COR-L47 (cell line): ENCODE results near the gene C16orf96.
A peak's percentile ranks its signal among the peaks of the same experiment; 100 is the strongest.

Source experiments
- DNase-seq: peaks from one replicate; lab custom pipeline; 2025; lab: John Stamatoyannopoulos, UW

Gene C16orf96

DNA sequence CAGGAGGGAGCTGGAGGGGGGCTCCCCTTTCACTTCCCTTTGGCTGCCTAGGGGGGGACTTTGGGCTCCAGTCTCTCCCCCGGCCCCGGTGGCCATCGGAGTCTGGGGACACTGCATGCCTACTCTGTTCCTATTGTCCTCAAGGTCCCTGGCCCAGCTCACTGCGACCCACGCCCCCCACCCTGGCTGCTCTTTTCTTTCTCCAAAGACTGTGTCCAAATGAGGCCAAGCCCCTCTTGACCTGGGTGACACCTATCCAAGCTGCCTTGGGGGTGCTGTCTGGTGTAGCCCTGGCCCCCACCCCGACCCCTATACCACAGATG, 45.7 kb downstream of the C16orf96 start:
- no peak for DNase-seq

DNA sequence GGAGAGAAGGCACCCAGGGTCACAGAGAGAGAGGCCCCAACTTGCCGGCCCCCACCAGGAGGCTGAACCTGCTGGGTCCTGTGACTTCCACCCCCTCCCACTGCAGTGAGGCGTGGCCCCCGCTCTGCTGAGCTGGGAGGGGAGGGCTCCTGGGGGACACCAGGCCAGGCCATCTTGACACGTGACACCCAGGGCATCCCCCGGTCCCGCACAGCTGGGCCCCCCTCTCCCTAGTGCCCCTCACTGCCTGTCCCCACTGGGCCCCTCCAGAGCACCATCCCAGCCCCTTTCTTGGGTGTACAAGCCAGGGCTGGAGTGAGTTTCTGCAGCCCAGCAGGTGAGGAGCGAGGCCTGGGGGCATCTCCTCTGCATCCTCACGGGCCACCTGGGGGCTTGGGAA, 46.2 kb downstream of the C16orf96 start:
- DNase-seq = no peak

DNA sequence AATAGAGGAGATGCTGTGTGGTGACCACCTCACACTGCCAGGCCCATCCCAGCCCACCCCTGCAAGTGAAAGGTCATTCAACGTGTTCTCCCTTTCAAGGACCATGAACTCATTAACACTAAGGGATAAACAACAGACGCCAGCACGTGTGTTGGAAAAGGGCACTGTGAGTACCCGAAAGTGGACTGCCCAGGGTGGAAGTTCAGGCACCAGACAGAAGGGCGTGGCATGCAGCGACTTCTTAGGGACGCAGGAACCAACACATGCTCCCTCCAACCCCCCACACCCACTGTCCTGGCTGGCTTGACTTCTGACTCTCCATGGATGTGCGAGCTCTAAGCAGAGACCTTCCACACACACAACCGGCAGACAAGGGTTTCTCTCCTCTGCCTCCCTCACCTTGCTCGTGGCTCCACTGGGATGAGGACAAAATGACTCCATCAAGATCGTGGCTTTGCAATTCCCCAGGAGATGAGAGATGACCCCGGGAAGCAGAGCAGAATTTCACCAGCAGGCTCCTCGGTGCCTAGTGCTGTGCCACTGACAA, 47.6 kb downstream of the C16orf96 start:
- no peak for DNase-seq

DNA sequence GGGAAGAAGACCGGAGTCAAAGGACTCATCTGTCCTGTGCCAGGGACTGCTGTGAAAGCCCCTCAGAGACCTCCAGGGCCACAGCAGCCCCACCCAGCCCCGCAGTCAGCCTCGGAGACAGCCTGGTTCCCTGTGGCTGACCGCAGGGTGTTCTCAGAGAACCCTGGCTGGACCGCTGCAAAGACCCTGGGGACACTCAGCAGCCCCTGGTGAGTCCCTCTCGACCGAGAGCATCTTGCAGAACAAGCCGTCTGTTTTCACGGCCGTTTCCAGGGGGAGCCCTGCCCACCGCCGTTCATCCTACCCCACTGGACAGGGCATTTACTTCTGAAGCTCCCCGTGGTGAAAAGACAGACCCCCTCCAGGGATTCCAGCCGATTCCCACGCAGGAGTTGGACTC, 48.3 kb downstream of the C16orf96 start:
- DNase-seq = no peak

DNA sequence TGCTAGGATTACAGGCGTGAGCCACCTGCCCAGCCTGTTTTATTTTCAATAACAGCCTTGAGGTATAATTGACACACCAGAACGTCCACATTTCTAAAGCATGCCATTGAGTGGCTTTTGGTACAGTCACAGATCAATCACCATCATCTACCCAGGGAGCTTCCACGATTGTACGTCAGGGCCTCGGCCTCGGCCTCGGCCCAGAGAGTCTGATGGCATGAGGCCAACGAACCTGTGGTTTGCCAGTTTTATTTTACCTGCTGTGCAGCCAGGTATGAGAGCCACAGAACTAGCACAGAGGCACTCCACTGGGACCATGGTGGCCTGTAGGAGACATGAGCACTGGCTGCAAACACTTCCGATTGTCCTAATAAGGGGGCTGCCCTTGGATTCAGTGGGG, 50.2 kb downstream of the C16orf96 start:
- no peak for DNase-seq

DNA sequence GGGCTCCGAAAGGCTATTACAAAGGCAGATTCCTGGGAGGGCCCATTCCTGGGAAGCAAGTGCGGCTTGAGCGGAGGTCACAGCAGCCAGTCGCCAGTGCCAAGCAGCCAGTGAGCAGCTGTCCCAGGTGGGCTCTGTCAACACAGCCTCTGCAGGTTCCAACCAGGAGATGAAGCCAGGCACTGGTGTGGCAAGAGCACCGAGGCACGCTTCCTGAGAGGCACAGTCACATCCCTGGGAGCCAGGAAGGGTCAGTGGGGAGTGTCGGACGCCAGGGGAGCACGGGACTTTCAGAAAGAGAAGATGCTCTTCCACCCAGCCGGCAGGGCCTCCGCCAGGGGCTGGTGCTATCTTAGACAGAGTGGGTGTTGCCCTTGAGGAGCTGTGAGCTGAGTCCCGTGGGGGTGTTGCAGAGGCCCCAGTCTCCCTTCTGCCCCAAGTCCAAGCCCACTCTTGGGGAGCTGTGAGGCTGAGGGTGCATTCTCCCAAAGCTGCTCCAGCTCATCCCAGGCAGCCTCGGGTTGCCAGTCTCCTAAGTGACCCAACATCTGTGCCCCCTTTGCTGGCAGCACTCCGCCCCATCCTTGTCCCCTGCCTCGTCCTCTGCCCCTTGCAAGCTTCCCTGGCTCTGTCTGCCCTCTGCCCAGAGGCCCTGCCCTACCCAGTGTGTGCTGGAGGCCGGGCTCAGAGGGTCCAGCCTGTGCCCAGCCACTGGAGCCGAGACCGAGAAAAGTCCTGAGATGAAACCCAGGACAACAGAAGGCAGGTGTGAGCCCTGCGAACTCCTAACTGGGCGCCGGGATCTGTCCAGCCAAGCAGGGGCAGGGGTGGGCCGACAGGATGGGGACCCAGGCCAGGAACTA, 51.9 kb downstream of the C16orf96 start:
- no peak for DNase-seq

DNA sequence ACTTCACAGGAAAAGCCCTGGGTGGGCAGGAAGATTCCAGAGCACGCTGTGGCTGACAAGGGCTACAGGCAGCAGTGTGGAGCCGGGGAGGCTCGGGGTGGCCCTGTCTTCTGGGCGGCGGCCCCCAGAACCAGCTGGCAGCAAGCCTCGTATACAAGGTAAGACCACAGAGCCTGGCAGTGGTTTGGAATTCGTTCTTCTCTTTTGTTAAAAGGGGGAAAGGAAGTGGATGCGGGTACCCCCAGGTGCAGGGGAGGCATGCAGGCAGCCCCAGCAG, 52.5 kb downstream of the C16orf96 start:
- DNase-seq = no peak

DNA sequence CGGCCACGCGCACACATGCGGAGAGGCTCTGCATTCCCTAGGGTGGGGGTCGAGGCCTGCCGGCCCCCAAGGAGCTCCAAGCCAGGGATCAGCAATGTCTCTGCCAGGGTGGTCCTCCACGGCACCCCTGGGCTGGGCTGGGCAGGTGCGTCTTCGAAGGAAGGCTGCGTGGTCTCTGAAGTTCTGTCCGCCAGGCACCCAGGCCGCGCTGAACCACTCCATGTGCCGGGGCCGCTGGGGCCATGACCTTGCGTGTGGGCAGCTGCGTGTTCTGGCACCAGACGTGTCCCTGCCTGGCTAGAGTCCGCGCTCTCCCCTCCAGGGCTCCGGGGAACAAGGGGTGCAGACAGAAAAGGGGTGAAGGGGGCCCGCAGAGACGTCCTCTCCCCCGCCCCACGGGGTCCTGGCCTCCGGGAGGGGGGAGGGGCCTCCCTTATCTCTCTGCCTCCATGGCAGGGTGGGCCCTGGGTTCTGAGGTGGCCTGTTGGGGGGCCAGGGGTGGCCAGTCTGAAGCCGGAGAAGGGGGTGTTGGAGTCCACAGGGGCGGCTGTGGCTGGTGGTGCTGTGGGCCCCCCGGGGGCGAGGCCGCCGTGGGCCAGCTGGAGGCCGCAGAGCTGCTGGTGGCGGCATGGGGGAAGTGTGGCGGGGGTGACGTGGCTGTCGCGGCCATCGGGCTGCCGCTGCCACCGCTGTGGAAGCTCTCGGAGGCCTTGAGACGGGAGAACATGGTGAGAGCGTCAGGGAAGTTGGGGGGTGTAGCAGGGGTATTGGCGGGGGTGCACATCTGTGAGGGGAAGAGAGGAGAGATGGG, 53.3 kb downstream of the C16orf96 start:
- no peak for DNase-seq

DNA sequence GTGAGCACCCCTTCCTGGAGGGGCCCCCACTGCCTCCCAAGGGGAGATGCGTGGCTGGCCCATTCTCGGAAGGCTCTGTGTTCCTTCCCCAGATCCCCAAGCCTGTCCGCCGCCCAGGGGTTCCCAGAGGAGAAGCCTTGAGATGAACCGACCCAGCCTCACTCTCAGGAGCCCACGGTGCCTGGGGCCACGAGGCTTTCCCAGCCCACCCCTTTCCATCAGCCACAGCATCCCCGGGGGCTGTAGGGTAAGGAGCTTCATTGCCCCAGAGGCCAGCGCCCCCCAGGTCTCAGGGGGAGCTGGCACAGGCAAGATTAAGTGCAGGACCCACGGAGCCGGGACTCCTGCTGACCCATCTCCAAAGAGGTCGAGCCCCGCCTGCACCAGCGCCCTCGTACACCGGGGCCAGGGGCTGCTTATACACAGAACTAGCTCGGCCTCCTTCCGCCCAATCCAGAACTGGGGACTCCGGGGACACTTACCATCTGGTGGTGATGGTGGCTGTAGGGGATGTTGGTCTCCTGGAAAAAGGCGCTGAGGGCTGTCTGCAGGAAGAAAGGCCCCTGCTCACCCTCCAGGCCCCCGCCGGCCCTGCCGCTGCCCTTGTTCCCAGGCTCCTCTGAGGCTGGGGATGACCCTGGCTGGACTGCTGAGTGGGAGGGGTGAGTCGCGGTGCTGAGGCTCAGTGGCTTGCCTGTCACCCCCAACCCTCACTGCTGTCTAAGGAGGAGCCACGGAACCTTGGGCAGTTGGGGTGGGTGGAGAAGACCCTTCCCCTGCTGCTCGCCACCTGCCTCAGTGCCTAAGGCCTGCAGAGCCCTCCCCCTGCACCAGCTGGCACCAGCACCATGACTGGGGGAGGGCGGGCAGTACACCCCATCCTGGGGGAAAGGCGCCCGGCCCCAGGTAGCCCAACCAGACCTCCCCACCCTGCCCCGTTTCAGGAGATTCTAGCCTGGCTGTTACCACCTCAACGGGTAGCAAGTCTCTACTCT, 54.2 kb downstream of the C16orf96 start:
- no peak for DNase-seq

DNA sequence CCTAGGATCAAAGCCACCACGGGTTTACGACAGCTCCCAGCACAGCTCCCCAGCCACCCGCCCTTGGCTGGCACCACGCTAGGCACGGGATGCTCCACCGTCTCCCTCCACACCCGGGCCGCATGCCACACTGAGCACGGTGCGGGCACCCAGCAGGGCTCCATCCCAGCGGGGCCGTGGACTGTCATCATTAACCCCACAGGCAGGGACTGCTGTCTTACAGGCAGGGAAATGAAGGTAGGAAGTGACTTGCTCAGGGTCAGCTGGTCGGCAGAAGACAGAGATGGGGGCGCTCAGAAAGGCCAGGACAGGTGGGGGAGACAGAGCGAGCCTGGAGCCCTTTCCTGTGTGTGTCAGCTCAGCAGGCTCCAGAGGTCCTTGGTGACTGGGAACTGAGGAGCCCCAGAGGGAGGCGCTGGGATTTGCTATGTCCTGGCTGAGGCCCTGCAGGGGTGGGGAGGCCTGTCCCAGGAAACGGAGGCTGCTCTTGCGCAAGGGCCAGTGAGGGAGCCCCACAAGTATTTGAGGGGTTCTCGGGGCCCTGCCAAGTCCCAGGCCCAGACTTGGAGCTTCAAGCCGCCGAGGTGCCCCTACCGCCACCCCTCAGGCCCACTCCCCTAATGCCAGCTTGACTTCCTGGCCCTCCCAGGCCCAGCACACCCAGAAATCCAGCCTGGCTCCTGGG, 55.3 kb downstream of the C16orf96 start:
- DNase-seq = no peak

DNA sequence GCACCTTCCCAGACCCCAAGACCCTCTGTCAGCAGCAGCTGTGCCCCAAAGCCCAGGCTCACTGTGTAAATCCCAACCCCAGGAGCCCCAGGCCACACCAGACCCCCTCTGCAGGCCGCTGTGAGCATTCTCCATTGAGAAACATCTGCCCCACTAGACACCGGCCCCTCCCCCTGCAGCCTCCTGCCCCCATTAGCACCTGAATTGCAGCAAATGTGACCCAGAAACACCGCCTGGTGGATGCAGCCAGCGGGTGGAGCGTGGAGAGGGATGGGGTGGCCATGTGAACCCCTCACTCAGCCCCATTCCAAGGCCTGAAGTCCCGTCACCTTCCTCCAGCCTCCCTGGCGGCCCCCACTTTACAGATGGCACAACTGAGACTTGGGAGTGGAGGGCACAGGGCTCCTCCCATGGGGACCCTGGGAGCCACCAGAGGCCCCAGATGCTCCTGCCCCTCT, 56.4 kb downstream of the C16orf96 start:
- DNase-seq = no peak

DNA sequence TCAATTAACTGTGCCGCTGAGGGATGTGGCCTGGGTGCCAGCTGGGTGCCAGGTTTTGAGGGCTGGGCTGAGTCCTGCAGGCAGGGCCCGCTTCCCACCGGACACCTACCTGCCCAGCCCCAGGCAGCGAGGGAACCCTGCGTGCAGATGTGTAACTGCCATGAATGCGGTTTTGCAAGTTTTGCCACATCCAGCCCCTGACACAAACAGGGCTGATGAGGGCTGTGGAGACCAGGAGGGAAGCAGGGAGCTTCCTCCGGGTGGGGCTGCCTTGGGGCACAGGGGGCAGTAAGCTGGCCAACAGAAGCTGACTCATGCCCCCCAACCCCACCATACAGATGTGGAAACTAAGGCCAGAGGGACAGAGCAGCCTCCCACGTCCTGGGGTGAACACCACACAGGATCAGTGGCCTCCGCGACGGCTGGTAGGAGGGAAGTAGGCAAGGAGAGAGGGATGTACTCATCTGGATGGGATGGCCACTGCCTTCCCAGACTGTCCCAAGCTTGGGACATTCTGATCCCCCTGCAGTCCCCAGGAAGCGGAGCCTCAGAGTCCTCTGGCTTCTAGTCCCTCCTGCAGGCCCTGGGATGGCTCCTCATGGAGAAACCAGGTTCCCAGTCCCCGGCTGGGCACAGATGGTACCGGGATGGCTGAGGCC, 57.0 kb downstream of the C16orf96 start:
- DNase-seq = no peak

DNA sequence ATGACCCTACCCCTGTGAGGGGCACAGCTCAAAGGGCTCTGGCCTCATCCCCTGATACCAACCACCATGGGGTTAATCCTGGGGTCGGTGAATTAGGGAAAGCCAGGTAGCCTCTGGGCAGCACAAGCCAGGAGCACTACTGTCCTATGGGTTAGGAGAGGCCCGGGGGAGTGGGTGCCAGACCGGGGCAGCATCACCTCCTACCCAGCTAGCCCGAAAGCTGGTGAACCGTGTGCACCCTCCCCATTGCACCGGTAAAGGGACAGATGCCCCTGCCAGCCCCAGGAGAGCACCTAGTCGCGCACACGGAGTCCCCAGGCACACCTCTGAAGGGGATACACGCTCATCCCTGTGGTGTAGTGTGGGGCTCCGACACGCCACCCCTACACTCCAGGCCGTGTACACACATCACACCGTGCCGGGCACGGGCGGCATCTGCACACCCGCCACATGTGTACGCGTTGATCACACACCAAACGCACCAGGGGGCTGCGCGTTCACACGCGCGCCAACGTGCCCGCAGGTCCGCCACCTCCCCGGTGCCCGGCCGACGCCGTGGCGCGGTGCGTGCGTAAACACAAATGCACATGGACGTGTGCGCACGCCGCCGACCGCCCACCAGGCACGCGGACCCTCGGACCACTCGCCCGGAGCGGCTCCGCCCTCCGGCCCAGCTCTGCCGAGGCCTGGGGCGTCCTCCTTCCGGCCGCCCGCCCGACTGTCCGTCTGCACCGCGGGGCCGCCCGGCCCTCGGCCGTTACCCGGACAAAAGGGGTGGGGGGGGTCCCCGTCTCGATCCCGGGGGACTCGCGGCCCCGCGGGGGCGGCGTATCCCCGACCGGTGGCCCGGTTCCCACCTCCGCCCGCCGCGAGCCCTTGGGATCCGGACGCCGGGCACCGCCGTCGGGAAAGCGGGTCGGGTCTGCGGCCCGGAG, 57.8 kb downstream of the C16orf96 start:
- peak; percentile 52 for DNase-seq

DNA sequence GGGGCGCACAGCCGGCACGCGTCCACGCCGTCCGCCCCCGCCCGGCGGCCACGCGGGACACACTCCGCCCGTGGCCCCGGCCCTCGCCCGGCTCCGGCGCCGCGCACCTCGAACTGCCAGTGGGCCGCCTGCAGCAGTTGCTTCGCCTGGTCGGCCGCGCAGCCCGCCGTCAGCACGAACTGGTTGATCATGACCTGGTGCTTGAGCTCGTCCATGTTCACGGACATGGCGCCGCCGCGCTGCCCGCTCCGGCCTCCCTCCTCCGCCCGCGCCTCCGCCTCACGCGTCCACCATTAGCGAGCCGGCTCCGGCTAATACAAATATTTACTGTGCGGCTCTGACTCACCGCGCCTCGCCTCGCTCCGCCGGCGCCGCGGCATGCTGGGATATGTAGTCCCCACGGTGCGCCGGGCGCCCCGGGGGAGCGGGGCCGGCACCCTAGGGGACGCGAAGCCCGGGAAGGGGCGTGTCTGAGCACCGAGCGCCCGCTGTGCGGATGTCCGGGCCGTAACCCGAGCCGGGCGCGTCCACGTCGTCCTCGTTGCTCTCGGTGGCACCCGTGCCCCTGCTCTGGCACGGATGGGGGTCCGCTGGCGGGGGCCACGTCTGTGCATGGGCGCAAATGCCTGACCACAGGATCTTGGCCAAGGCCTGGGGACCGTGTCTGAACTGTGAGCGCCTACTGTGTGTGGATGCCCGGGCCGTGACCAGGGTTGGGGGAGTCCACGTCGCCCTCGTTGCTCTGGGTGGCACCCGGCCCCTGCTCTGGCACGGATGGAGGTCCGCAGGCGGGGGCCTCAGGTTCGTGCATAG, 58.6 kb downstream of the C16orf96 start, which contains the start of gene UBALD1:
Gene UBALD1 (minus strand): TSS at position 318 of the 813 bp plus-strand sequence. CDS start 91 bp downstream, at position 227.
- peak; percentile 94 for DNase-seq

DNA sequence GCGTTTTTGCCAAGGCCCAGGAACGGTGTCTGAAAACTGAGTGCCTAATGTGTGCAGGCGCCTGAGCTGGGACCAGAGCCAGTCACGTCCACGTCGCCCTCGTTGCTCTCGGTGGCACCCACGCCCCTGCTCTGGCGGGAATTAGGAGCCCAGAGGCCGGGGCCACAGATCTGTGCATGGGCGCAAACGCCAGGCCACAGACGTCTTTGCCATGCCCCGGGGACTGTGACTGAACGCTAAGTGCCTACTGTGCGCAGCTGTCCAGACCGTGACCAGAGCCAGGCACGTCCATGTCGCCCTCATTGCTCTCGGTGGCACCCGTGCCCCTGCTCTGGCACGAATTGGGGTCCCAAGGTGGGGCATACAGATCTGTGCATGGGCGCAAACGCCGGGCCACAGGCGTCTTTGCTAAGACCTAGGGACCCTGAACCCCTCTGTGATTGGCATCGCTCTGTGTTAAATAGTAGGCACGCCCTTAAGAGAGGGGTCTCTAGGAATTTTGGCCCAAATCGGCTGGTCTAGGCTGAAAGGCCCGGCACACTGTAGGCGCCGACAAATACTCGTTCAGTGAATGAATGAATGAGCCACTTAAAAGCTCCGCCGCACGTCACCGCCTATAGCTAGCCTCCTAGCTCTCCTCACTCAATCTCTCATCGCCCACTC, 59.4 kb downstream of the C16orf96 start:
- DNase-seq = no peak

DNA sequence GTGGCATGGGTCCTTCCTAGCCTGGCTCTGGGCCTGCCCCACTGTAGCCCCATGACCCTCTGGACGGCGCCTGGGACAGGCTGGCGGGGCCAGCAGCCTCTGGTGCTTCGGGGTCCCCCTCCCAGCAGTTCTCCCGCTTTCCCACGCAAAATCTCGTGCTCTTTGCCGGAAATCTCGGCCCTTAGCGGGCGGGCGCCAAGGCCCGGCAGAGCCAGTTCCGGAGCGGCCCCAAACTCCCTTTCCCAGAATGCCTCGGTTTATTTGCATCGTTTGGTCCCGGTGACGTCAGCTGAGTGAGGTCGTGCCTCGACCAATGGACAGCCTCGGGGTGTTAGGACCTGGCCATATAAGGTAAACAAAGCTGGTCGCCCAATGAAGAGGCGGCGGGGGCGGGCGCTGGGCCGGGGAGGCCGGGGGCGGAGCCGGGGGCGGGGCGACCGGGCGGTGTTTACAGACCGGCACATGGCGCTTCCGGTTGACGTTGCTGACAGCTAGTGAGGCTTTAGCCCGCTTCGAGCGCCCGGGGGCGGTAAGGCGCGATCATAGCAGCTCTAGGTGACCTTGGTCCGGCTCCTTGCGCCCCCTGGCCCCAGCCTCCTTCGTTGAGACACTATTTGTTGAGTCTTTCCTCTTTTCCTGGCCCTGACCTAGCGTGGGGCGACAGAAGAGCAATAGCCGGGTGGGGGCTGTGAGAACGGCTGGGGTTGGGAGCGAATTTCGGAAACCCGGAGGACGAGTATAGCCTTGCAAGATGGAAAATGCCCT, 60.1 kb downstream of the C16orf96 start:
- peak; percentile 100 for DNase-seq

DNA sequence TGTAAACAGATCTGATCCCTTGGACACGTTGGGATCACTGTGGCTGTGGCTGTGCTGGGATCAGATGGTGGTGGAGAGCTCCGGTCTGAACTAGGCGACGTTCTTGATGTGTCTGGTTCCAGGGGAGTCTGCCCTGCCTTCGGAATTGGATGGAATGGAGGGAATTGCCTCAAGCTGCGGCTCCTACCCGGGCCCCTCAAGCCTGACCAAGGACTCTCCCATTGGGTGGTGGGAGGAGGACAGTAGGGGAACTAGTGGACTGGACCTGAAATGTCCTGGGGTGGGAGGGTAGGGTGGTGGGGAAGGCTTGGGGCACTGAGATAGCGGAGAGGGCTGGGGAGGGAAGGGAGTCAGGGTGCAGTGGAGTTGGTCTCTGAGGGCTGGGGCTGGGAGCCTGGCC, 61.7 kb downstream of the C16orf96 start:
- no peak for DNase-seq
